Measurements from ENCODE around the gene HAUS2. TPM values are rescaled to one million over a fixed set of nuclear protein-coding genes. Genes with fewer than 3 reads are reported as not detected.

Gene HAUS2
- total and polyA plus RNA-seq, 10 of the 15 experiments (the other 5 are each of a cell fraction or from before 2014, with no cell fraction given), result 28.7 to 59.3 (median 40.6) TPM

GRCh38 chr15:42548249-42549031 is at the start of gene HAUS2, which contains the start of gene LRRC57 (continued):
- TF ChIP-seq SPI1 (IDR thresholded peaks at IDR 0.05; ENCODE audit: borderline replicate concordance, insufficient read depth, low read depth, low read length) (no peak), TARDBP (IDR thresholded peaks at IDR 0.05; ENCODE audit: borderline replicate concordance) (no peak; the same call in 1 of the 2 replicates), RAD21 (IDR thresholded peaks at IDR 0.05; ENCODE audit: insufficient read depth, low read depth, low read length) (no peak), BCL11A (IDR thresholded peaks at IDR 0.05; ENCODE audit: low read depth, low read length) (no peak), ZNF592 (IDR thresholded peaks at IDR 0.05) (no peak), NR2C2 (IDR thresholded peaks at IDR 0.05; ENCODE audit: borderline replicate concordance, control insufficient read depth, insufficient read length, low read depth) (no peak), NRF1 (conservative IDR thresholded peaks at IDR 0.05; ENCODE audit: low read depth, low read length) (no peak; the same call in 1 of the 2 replicates), MLLT1 (IDR thresholded peaks at IDR 0.05) (0 out of 2 replicates have a peak, but pooled peaks have one; percentile 15), ATF3 (IDR thresholded peaks at IDR 0.05; ENCODE audit: borderline replicate concordance, extremely low read depth, low read depth, low read length) (peak; percentile 71; the same call in 1 of the 2 replicates), ZNF622 (IDR thresholded peaks at IDR 0.05) (no peak), PRDM15 (CRISPR knock-in tag; IDR thresholded peaks at IDR 0.05) (no peak), CTCF (IDR thresholded peaks at IDR 0.05 in 2 of 3, conservative IDR thresholded peaks at IDR 0.05 in 1 of 3; ENCODE audit: control insufficient read depth in 2 of 3, extremely low read depth in 1 of 3, insufficient read depth in 1 of 3, low read depth in 3 of 3, low read length in 3 of 3) (no peak), NFXL1 (IDR thresholded peaks at IDR 0.05; ENCODE audit: borderline replicate concordance) (no peak), CREB1 (IDR thresholded peaks at IDR 0.05; ENCODE audit: low read depth) (peak; percentile 98), CHD2 (IDR thresholded peaks at IDR 0.05; ENCODE audit: borderline replicate concordance, low read depth, low read length) (peak; percentile 75), KDM1A (IDR thresholded peaks at IDR 0.05; ENCODE audit: borderline replicate concordance) (no peak), TAF1 (IDR thresholded peaks at IDR 0.05; ENCODE audit: borderline replicate concordance, low read depth, low read length) (peak; percentile 82; the same call in 1 of the 2 replicates)
